ENCODE results near the gene CNTNAP3B. TPM values are rescaled to one million over a fixed set of nuclear protein-coding genes. Genes with fewer than 3 reads are reported as not detected.
"Not testable (repeated sequence)": the region's sequence is repeated elsewhere in the genome, so short reads cannot be mapped to it uniquely, and the experiment has no call there.

Gene CNTNAP3B
- polyA plus RNA-seq, 3 donors, result not detected

- DNase-seq; H3K4me3 ChIP-seq (replicated peaks in 1 of 3; ENCODE audit: low read depth in 2 of 3, low read length in 3 of 3); H3K4me2 ChIP-seq (replicated peaks; ENCODE audit: extremely low read depth, low read length, poor library complexity, severe bottlenecking); H3K27me3 ChIP-seq (ENCODE audit: control insufficient read depth in 2 of 2, insufficient read depth in 2 of 2, low read length in 2 of 2); intact Hi-C loops (cut with micrococcal nuclease); H3K4me1 ChIP-seq (ENCODE audit: control insufficient read depth in 1 of 2, insufficient read depth in 2 of 2, low read length in 2 of 2); H3K27ac Mint-ChIP-seq; H3K27me3 Mint-ChIP-seq (ENCODE audit: low read depth in 3 of 3); H3K4me3 Mint-ChIP-seq; H3K9me3 ChIP-seq (replicated peaks in 1 of 2; ENCODE audit: control insufficient read depth in 1 of 2, insufficient read depth in 1 of 2, low read length in 2 of 2); H4K20me1 ChIP-seq (ENCODE audit: insufficient read depth, low read length); H3K27ac ChIP-seq (ENCODE audit: low read depth in 1 of 2, low read length in 2 of 2); H3K36me3 Mint-ChIP-seq; H2AFZ ChIP-seq (ENCODE audit: insufficient read depth, low read depth, low read length, poor library complexity, severe bottlenecking); H3K9ac ChIP-seq (ENCODE audit: insufficient read depth, low read length, poor library complexity, severe bottlenecking); H3K79me2 ChIP-seq (ENCODE audit: insufficient read depth, low read length); H3K36me3 ChIP-seq (replicated peaks in 1 of 2; ENCODE audit: control insufficient read depth in 1 of 2, insufficient read depth in 2 of 2, low read length in 2 of 2); H3K4me1 Mint-ChIP-seq; H3K9me3 Mint-ChIP-seq: not testable (repeated sequence)
- WGBS (ENCODE audit: insufficient coverage), result no CpG with 5 or more reads among the region's 5 CpGs
Observed at GRCh38 chr9:42074868-42075267, 54.4 kb downstream of the CNTNAP3B start.

GRCh38 chr9:42071026-42071425 lies 58.2 kb downstream of the CNTNAP3B start:
- H3K36me3 Mint-ChIP-seq; H3K27me3 Mint-ChIP-seq (ENCODE audit: low read depth in 3 of 3); H3K4me2 ChIP-seq (replicated peaks; ENCODE audit: extremely low read depth, low read length, poor library complexity, severe bottlenecking); H3K9me3 Mint-ChIP-seq; H3K9ac ChIP-seq (ENCODE audit: insufficient read depth, low read length, poor library complexity, severe bottlenecking); H3K4me3 Mint-ChIP-seq; H3K79me2 ChIP-seq (ENCODE audit: insufficient read depth, low read length); H3K9me3 ChIP-seq (replicated peaks in 1 of 2; ENCODE audit: control insufficient read depth in 1 of 2, insufficient read depth in 1 of 2, low read length in 2 of 2); H3K36me3 ChIP-seq (replicated peaks in 1 of 2; ENCODE audit: control insufficient read depth in 1 of 2, insufficient read depth in 2 of 2, low read length in 2 of 2); DNase-seq; H3K4me1 ChIP-seq (ENCODE audit: control insufficient read depth in 1 of 2, insufficient read depth in 2 of 2, low read length in 2 of 2); intact Hi-C loops (cut with micrococcal nuclease); H3K4me1 Mint-ChIP-seq; H3K4me3 ChIP-seq (replicated peaks in 1 of 3; ENCODE audit: low read depth in 2 of 3, low read length in 3 of 3); H3K27ac ChIP-seq (ENCODE audit: low read depth in 1 of 2, low read length in 2 of 2); H4K20me1 ChIP-seq (ENCODE audit: insufficient read depth, low read length); H3K27me3 ChIP-seq (ENCODE audit: control insufficient read depth in 2 of 2, insufficient read depth in 2 of 2, low read length in 2 of 2); H3K27ac Mint-ChIP-seq; H2AFZ ChIP-seq (ENCODE audit: insufficient read depth, low read depth, low read length, poor library complexity, severe bottlenecking): not testable (repeated sequence)
- WGBS (ENCODE audit: insufficient coverage), result no CpG with 5 or more reads among the region's 4 CpGs

- intact Hi-C loops (cut with micrococcal nuclease), result not testable (repeated sequence)
Observed at GRCh38 chr9:42070035-42070799, 59.0 kb downstream of the CNTNAP3B start.

GRCh38 chr9:42053874-42054273 lies 75.4 kb downstream of the CNTNAP3B start:
- WGBS (ENCODE audit: insufficient coverage), result no CpG with 5 or more reads among the region's 1 CpG
- H4K20me1 ChIP-seq (ENCODE audit: insufficient read depth, low read length); H3K4me2 ChIP-seq (replicated peaks; ENCODE audit: extremely low read depth, low read length, poor library complexity, severe bottlenecking); H3K27me3 Mint-ChIP-seq (ENCODE audit: low read depth in 3 of 3); H3K4me3 Mint-ChIP-seq; H3K36me3 Mint-ChIP-seq; H3K9ac ChIP-seq (ENCODE audit: insufficient read depth, low read length, poor library complexity, severe bottlenecking); H3K9me3 Mint-ChIP-seq; H2AFZ ChIP-seq (ENCODE audit: insufficient read depth, low read depth, low read length, poor library complexity, severe bottlenecking); H3K4me3 ChIP-seq (replicated peaks in 1 of 3; ENCODE audit: low read depth in 2 of 3, low read length in 3 of 3); H3K79me2 ChIP-seq (ENCODE audit: insufficient read depth, low read length); H3K4me1 Mint-ChIP-seq; H3K27ac Mint-ChIP-seq; H3K4me1 ChIP-seq (ENCODE audit: control insufficient read depth in 1 of 2, insufficient read depth in 2 of 2, low read length in 2 of 2); H3K36me3 ChIP-seq (replicated peaks in 1 of 2; ENCODE audit: control insufficient read depth in 1 of 2, insufficient read depth in 2 of 2, low read length in 2 of 2); intact Hi-C loops (cut with micrococcal nuclease); H3K9me3 ChIP-seq (replicated peaks in 1 of 2; ENCODE audit: control insufficient read depth in 1 of 2, insufficient read depth in 1 of 2, low read length in 2 of 2); H3K27ac ChIP-seq (ENCODE audit: low read depth in 1 of 2, low read length in 2 of 2); H3K27me3 ChIP-seq (ENCODE audit: control insufficient read depth in 2 of 2, insufficient read depth in 2 of 2, low read length in 2 of 2); DNase-seq: not testable (repeated sequence)

More at GRCh38 chr9:42070035-42070799, 59.0 kb downstream of the CNTNAP3B start:
- H4K20me1 ChIP-seq (ENCODE audit: insufficient read depth, low read length); H3K4me3 ChIP-seq (replicated peaks in 1 of 3; ENCODE audit: low read depth in 2 of 3, low read length in 3 of 3); H3K4me1 Mint-ChIP-seq; H3K4me3 Mint-ChIP-seq; H3K36me3 ChIP-seq (replicated peaks in 1 of 2; ENCODE audit: control insufficient read depth in 1 of 2, insufficient read depth in 2 of 2, low read length in 2 of 2); H3K4me1 ChIP-seq (ENCODE audit: control insufficient read depth in 1 of 2, insufficient read depth in 2 of 2, low read length in 2 of 2); H3K27me3 ChIP-seq (ENCODE audit: control insufficient read depth in 2 of 2, insufficient read depth in 2 of 2, low read length in 2 of 2); H2AFZ ChIP-seq (ENCODE audit: insufficient read depth, low read depth, low read length, poor library complexity, severe bottlenecking); H3K9me3 Mint-ChIP-seq; H3K36me3 Mint-ChIP-seq; H3K9ac ChIP-seq (ENCODE audit: insufficient read depth, low read length, poor library complexity, severe bottlenecking); H3K27ac Mint-ChIP-seq; DNase-seq; H3K27me3 Mint-ChIP-seq (ENCODE audit: low read depth in 3 of 3); H3K4me2 ChIP-seq (replicated peaks; ENCODE audit: extremely low read depth, low read length, poor library complexity, severe bottlenecking); H3K9me3 ChIP-seq (replicated peaks in 1 of 2; ENCODE audit: control insufficient read depth in 1 of 2, insufficient read depth in 1 of 2, low read length in 2 of 2); H3K79me2 ChIP-seq (ENCODE audit: insufficient read depth, low read length); H3K27ac ChIP-seq (ENCODE audit: low read depth in 1 of 2, low read length in 2 of 2): not testable (repeated sequence)
- WGBS (ENCODE audit: insufficient coverage), result no CpG with 5 or more reads among the region's 11 CpGs

All from CD14-positive monocyte (primary cell).